GM18511 (cell line): ENCODE measurements around the gene RNF31.

Source experiments
- ATAC-seq: cut with Tn5 transposase; IDR thresholded peaks from one replicate; pipeline ENCODE4 v1.9.1; 2021; ENCODE audit warnings: mild to moderate bottlenecking, moderate library complexity; ENCODE audit not compliant: unreplicated experiment

Gene RNF31

GRCh38 chr14:24137529-24138395 is 9.5 kb upstream of the RNF31 start:
- no peak for ATAC-seq

DNA sequence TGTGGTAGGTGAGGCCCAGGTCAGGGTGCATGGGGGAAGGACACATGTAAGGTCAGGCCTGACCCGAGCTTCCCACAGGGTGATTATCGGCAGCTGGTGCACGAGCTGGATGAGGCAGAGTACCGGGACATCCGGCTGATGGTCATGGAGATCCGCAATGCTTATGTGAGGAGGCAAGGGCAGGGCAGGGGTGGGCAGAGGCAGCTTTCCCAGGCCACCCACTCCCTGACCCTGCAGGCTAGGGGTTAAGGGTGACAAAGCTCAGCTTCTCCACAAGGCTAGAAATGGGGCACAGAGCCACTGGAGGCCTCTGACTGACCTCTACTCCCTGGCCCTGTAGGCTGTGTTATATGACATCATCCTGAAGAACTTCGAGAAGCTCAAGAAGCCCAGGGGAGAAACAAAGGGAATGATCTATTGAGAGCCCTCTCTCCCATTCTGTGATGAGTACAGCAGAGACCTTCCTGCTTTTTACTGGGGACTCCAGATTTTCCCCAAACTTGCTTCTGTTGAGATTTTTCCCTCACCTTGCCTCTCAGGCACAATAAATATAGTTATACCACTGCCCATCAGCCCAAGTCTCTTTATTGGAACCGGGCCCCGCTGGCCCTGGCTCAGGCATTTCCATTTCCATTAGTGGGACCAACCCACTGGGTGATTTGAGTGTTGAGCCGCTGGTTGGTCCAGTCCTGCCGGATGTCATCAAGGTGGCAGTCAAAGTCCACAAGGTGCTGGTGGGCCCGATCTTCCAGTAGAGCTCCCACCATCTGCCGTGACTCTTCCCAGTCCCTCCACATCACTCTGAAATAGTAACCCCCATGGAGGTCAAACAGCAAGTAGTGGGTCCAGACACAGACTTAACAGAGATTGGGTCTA is 8.7 kb upstream of the RNF31 start:
- ATAC-seq, result no peak

DNA sequence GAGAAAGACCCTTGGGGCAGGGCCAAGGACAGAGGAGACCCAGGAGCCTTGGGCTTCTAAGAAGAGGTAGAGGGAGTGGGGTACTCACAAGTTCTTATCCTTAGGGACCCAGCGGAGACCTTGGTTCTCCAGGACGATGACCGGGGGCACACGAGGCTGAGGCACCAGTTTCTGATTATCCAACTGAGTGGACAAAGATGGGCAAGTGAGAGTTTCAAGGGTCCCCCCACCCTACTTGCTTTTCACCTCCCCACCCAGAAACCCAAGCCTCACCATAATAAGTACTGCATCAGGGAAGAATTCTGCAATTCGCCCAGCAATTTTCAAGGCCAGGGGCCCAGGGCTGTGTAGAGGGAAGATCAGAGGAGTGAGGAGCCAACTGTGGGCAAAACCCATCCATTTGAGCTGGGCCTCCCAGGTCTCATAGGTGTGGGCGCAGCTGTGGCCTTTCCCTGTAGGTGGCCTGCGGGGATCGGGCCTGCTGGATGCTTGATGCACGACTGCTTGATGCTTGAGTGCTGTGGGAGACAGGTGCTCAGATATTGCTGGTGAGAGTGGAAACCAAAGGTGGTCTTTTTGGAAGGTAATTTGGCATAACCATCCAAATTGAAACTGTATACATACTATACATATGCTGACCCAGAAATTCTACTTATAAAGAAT is 7.9 kb upstream of the RNF31 start:
- ATAC-seq, result no peak

- peak; percentile 88 for ATAC-seq
Measured at GRCh38 chr14:24141097-24141880, 6.0 kb upstream of the RNF31 start, which contains the start of gene EMC9. Gene EMC9, minus strand, starts transcription at chr14:24141591. Its CDS starts 287 bp downstream, at chr14:24141304.

- no peak for ATAC-seq
Measured at GRCh38 chr14:24143511-24143910, 3.8 kb upstream of the RNF31 start.

DNA sequence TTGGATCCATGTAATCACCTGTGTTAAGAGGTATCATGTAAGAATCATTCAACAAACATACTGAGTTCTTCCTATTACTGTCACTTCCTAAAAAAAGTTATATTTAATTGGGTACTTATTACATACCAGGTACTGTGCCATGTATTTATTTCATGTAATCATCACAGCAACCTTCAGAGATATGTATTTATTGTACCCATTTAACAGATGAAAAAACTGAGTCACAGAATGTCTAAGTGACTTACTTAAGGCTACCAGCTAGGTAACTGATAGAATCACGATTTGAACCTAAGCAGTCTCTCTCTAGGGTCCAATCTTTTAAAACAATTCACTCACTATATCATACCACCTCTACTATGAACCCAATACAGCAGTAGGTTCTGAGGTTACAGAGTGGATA is 2.8 kb upstream of the RNF31 start:
- ATAC-seq, result no peak

- ATAC-seq, result no peak
Measured at GRCh38 chr14:24145219-24145618, 2.1 kb upstream of the RNF31 start.

- no peak for ATAC-seq
Measured at GRCh38 chr14:24145690-24146452, 1.4 kb upstream of the RNF31 start.

- ATAC-seq, result peak; percentile 70
Measured at GRCh38 chr14:24146453-24146977, 783 bp upstream of the RNF31 start, which contains the start of gene PSME2. Gene PSME2, minus strand, starts transcription at chr14:24146610. Its CDS starts 29 bp downstream, at chr14:24146581.

DNA sequence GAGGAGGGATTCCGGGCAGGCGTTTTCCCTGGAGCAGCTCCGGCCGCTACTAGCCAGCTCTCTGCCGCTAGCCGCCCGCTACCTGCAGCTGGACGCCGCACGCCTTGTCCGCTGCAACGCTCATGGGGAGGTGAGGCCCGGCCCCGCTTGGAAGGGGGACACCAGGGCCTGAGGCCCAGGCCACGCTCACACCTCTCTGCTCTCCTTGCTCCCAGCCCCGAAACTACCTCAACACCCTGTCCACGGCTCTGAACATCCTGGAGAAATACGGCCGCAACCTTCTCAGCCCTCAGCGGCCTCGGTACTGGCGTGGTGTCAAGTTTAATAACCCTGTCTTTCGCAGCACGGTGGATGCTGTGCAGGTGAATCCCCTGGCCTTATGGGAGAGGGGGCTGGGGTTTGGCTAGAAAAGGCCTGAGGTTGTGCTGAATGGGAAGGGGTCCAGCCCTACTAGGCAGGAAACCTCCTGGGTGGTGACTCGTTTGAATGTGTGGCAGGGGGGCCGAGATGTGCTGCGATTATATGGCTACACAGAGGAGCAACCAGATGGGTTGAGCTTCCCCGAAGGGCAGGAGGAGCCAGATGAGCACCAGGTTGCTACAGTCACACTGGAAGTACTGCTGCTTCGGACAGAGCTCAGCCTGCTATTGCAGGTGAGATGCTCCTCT is 597 bp downstream of the RNF31 start:
- no peak for ATAC-seq

- ATAC-seq, result no peak
Measured at GRCh38 chr14:24149302-24149969, 2.1 kb downstream of the RNF31 start.

DNA sequence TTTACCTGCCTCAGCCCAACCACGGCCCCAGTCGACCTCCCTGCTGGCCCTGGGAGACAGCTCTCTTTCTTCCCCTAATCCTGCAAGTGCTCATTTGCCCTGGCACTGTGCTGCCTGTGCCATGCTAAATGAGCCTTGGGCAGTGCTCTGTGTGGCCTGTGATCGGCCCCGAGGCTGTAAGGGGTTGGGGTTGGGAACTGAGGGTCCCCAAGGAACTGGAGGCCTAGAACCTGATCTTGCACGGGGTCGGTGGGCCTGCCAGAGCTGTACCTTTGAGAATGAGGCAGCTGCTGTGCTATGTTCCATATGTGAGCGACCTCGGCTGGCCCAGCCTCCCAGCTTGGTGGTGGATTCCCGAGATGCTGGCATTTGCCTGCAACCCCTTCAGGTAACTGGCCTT is 2.8 kb downstream of the RNF31 start:
- ATAC-seq, result no peak

DNA sequence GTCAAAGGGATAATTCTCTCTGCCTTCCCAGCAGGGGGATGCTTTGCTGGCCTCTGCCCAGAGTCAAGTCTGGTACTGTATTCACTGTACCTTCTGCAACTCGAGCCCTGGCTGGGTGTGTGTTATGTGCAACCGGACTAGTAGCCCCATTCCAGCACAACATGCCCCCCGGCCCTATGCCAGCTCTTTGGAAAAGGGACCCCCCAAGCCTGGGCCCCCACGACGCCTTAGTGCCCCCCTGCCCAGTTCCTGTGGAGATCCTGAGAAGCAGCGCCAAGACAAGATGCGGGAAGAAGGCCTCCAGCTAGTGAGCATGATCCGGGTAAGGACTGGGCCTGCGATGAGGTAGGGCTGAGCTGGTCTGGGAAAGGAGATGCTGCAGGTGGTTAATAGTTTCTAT is 3.3 kb downstream of the RNF31 start:
- no peak for ATAC-seq

GRCh38 chr14:24150993-24151392 is 3.7 kb downstream of the RNF31 start:
- no peak for ATAC-seq

- no peak for ATAC-seq
Measured at GRCh38 chr14:24151404-24152080, 4.2 kb downstream of the RNF31 start.

DNA sequence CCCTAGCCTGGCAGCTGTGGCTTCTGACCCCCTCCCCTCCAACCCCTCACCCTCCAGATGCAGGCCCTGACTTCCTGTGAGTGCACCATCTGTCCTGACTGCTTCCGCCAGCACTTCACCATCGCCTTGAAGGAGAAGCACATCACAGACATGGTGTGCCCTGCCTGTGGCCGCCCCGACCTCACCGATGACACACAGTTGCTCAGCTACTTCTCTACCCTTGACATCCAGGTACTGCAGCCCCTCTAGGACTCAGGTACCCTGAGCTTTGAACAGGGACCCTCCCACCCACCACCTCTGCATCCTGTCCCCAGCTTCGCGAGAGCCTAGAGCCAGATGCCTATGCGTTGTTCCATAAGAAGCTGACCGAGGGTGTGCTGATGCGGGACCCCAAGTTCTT is 7.8 kb downstream of the RNF31 start:
- ATAC-seq, result no peak

GRCh38 chr14:24156840-24157239 is 9.5 kb downstream of the RNF31 start:
- no peak for ATAC-seq

DNA sequence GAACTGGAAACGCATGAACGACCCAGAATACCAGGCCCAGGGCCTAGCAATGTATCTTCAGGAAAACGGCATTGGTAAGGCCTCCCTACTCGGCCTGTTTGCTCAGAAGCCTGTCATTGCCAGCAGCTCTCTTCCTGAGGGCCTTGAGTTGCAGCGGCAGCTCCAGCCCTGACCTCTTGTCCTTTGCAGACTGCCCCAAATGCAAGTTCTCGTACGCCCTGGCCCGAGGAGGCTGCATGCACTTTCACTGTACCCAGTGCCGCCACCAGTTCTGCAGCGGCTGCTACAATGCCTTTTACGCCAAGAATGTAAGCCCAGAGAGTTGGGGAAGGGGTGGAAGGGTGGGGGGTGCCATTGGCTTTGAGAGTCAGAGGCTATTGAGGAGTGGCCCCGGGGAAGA is 10.0 kb downstream of the RNF31 start:
- no peak for ATAC-seq
